Testis (tissue), 3 donors: ENCODE results near the gene SLC22A1. TPM values are rescaled to one million over a fixed set of nuclear protein-coding genes. Genes with fewer than 3 reads are reported as not detected.
"Not testable (repeated sequence)": the region's sequence is repeated elsewhere in the genome, so short reads cannot be mapped to it uniquely, and the experiment has no call there.

ENCODE experiments used
- DNase-seq: peaks from one replicate; pipeline ENCODE4 v3.0.0-alpha.2; 2019
- H3K27ac ChIP-seq, 2 donors: fragments of 200-600 bp; sonication (generic); one replicate each; pipeline ENCODE4 v1.5.1; 2019
- H3K27me3 ChIP-seq: fragments of 200-600 bp; sonication (generic); one replicate; pipeline ENCODE4 v1.5.1; 2019
- H3K36me3 ChIP-seq: fragments of 200-600 bp; sonication (generic); one replicate; pipeline ENCODE4 v1.5.1; 2017; ENCODE audit warnings: low read depth; ENCODE audit errors: missing control alignments
- H3K4me1 ChIP-seq: fragments of 200-600 bp; sonication (generic); one replicate; pipeline ENCODE4 v1.5.1; 2019
- H3K4me3 ChIP-seq, 2 donors: fragments of 200-600 bp; sonication (generic); one replicate each; pipeline ENCODE4 v1.5.1; 2017 to 2019
- H3K9me3 ChIP-seq: fragments of 200-600 bp; sonication (generic); one replicate; pipeline ENCODE4 v1.5.1; 2017
- CTCF ChIP-seq, 3 experiments: fragments of 450-650 bp in 2 of 3; fragments of 200-600 bp in 1 of 3; sonication (generic) in 1 of 3; IDR thresholded peaks; one replicate each; pipeline ENCODE4 v1.5.1; 2016 to 2019; ENCODE audit warnings: antibody characterized with exemption in 3 of 3, mild to moderate bottlenecking in 2 of 3, moderate library complexity in 1 of 3
- POLR2A ChIP-seq: fragments of 450-650 bp; IDR thresholded peaks from one replicate; pipeline ENCODE4 v1.6.1; 2017; ENCODE audit warnings: antibody characterized with exemption, mild to moderate bottlenecking, moderate library complexity
- WGBS, 2 donors: methylation state at CpG; one replicate each; pipeline ENCODE4 v1.1.5; 2018; 5-methylcytosine and 5-hydroxymethylcytosine counted together
- intact Hi-C: fragments of 100-400 bp; cut with DNase I; formaldehyde crosslinking; loops from one replicate; pipeline ENCODE4 v1.15.1; 2023; ENCODE audit warnings: low total_unique reads
- polyA plus RNA-seq: library from polyadenylated mRNA; stranded (reverse); fragments of 350-450 nt; fragmentation: Illumina TruSeq; extraction: RNeasy Lipid Tissue Mini Kit (QIAGEN cat#74804); gene quantifications from one replicate; pipeline ENCODE4 v1.2.3, GENCODE V29; 2014; ENCODE audit warnings: low read depth, low replicate concordance; ENCODE audit not compliant: insufficient read depth
- total RNA-seq, 2 donors: library from RNA; depleted of rRNA; stranded (reverse); fragments of >200 nt; gene quantifications; one replicate each; pipeline ENCODE4 v1.2.3, GENCODE V29; 2016

The SLC22A1 gene
- total and polyA plus RNA-seq, 3 donors from 2014 or later, result 0.90 to 1.7 (median 1.5) TPM

GRCh38 chr6:160111806-160112205, 9.8 kb upstream of the SLC22A1 start:
- intact Hi-C loops, result no loop called here
- 81 to 92% methylated on average over 4 of the region's 4 CpGs for WGBS, 2 donors
- H3K36me3 ChIP-seq, result no peaks in the 10 kb centered on the region
- H3K27me3 ChIP-seq, result no peaks in the 10 kb centered on the region
- H3K27ac ChIP-seq, result no peak overlapping the region
- H3K4me1 ChIP-seq, result no peaks in the 10 kb centered on the region
- no peak overlapping the region for H3K4me3 ChIP-seq
- no peak for DNase-seq
- no peaks in the 10 kb centered on the region for H3K9me3 ChIP-seq
- no peak for TF ChIP-seq POLR2A
- TF ChIP-seq CTCF (IDR thresholded peaks at IDR 0.05), result no peak

- no peak overlapping the region for H3K4me3 ChIP-seq
- H3K27ac ChIP-seq, result no peak overlapping the region
- H3K9me3 ChIP-seq, result no peaks in the 10 kb centered on the region
- DNase-seq, result no peak
- TF ChIP-seq CTCF (IDR thresholded peaks at IDR 0.05), result no peak
- no peak for TF ChIP-seq POLR2A
- 89 to 94% methylated on average over 6 of the region's 6 CpGs for WGBS, 2 donors
- H3K27me3 ChIP-seq, result no peaks in the 10 kb centered on the region
- H3K4me1 ChIP-seq, result no peaks in the 10 kb centered on the region
- intact Hi-C loops, result no loop called here
- no peaks in the 10 kb centered on the region for H3K36me3 ChIP-seq
Observed at GRCh38 chr6:160112628-160113299, 8.9 kb upstream of the SLC22A1 start.

- 85% methylated on average over 24 of the region's 29 CpGs; no CpG with 5 or more reads in 1 of the 2 donors for WGBS, 2 donors
- H3K4me1 ChIP-seq, H3K9me3 ChIP-seq, DNase-seq, H3K36me3 ChIP-seq, intact Hi-C loops, H3K27ac ChIP-seq, H3K27me3 ChIP-seq: not testable (repeated sequence)
- H3K4me3 ChIP-seq, result peak overlapping the region in 1 of 2 donors; percentile 41
Observed at GRCh38 chr6:160114536-160114935, 7.1 kb upstream of the SLC22A1 start.

- H3K27ac ChIP-seq, result no peak overlapping the region
- H3K9me3 ChIP-seq, result no peaks in the 10 kb centered on the region
- TF ChIP-seq CTCF (IDR thresholded peaks at IDR 0.05) (no peak), POLR2A (no peak)
- H3K36me3 ChIP-seq, result no peaks in the 10 kb centered on the region
- intact Hi-C loops, result no loop called here
- H3K4me1 ChIP-seq, result no peaks in the 10 kb centered on the region
- WGBS, 2 donors, result 60 to 89% methylated on average over 1 to 3 of the region's 3 CpGs
- H3K4me3 ChIP-seq, result no peak overlapping the region
- no peaks in the 10 kb centered on the region for H3K27me3 ChIP-seq
- no peak for DNase-seq
Observed at GRCh38 chr6:160115421-160115820, 6.2 kb upstream of the SLC22A1 start.

- Histone ChIP-seq H3K9me3 (no peaks in the 10 kb centered on the region), H3K4me1 (no peaks in the 10 kb centered on the region), H3K4me3 (no peak overlapping the region), H3K27ac (no peak overlapping the region), H3K27me3 (no peaks in the 10 kb centered on the region), H3K36me3 (no peaks in the 10 kb centered on the region)
- intact Hi-C loops, result no loop called here
- WGBS, 2 donors, result 95% methylated on average over 2 of the region's 2 CpGs; no CpG with 5 or more reads in 1 of the 2 donors
- TF ChIP-seq CTCF (IDR thresholded peaks at IDR 0.05), result no peak
- TF ChIP-seq POLR2A, result no peak
- no peak for DNase-seq
Observed at GRCh38 chr6:160116411-160116810, 5.2 kb upstream of the SLC22A1 start.
